ENCODE data around the gene ZNF292.
"Not testable (repeated sequence)": the region's sequence is repeated elsewhere in the genome, so short reads cannot be mapped to it uniquely, and the experiment has no call there.

The ZNF292 gene

DNA sequence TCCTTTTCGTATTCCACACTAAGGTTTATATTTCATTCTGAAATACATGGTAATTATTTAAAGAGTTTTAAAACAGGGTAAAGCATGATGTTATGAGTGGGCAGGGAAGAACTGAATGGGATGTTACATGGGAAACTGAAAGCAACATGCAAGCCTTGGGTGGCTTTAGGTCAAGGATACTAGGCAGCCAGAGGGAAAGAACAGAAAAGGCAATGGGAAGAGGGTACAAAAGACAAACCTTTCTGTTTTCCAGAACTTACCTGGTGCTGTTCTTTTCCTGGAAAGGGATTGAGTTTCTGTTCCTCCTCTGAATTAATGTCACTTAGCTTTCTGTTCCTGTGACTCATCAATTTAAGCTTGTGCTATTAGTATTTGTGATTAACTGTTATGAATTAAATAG is 95.9 kb downstream of the ZNF292 start:
- intact Hi-C loops (cut with DNase I), result loop anchor here (10.0 kb wide), 1 partner anchor 1914 kb away; no protein-coding TSS in a partner anchor
- no peak for DNase-seq

- intact Hi-C loops (cut with DNase I), result loop anchor here (10.0 kb wide), 1 partner anchor 1913 kb away; no protein-coding TSS in a partner anchor
- no peak for DNase-seq
Measured at GRCh38 chr6:87251725-87252124, 96.4 kb downstream of the ZNF292 start.

DNA sequence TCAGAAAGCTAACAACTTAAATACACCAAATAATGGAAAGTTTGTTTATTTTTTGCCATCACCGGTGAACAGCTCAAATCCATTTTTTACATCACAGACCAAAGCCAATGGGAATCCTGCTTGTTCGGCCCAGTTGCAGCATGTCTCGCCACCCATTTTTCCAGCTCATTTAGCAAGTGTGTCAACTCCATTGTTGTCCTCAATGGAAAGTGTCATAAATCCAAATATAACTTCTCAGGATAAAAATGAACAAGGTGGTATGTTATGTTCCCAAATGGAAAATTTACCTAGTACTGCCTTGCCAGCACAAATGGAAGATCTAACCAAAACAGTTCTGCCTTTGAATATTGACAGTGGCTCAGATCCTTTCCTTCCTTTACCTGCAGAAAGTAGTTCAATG is 101.7 kb downstream of the ZNF292 start:
- DNase-seq, result no peak
- intact Hi-C loops (cut with DNase I), result loop anchor here (10.0 kb wide), 1 partner anchor 1908 kb away; no protein-coding TSS in a partner anchor

GRCh38 chr6:87257565-87257964 is 102.2 kb downstream of the ZNF292 start:
- intact Hi-C loops (cut with DNase I), result loop anchor here (10.0 kb wide), 1 partner anchor 1907 kb away; no protein-coding TSS in a partner anchor
- no peak for DNase-seq

GRCh38 chr6:87257975-87258374 is 102.6 kb downstream of the ZNF292 start:
- intact Hi-C loops (cut with DNase I), result loop anchor here (10.0 kb wide), 1 partner anchor 1907 kb away; no protein-coding TSS in a partner anchor
- no peak for DNase-seq

DNA sequence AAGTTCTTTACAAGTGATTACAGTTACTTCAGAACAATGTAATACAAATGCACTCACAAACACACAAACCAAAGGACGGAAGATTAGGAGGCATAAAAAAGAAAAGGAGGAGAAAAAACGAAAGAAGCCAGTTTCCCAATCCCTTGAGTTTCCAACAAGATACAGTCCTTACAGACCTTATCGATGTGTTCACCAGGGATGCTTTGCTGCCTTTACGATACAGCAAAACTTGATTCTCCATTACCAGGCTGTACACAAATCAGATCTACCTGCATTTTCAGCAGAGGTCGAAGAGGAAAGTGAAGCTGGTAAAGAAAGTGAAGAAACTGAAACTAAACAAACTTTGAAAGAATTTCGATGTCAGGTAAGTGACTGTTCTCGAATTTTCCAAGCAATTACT is 104.4 kb downstream of the ZNF292 start:
- intact Hi-C loops (cut with DNase I), result loop anchor here (10.0 kb wide), 1 partner anchor 1905 kb away; no protein-coding TSS in a partner anchor

DNA sequence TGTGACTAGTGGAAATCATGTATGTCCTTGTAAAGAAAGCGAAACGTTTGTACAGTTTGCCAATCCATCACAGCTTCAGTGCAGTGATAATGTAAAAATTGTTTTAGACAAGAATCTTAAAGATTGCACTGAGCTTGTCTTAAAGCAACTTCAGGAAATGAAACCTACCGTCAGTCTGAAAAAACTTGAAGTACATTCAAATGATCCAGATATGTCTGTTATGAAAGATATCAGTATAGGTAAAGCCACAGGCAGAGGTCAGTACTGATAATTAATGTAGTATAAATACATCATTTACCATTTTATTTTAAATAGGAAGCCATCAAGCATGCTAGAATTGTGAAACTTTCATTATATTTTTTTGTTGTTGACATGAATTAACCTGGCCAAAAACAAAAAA is 106.2 kb downstream of the ZNF292 start:
- intact Hi-C loops (cut with DNase I), result no loop called here
- DNase-seq, result no peak

More for the DNA sequence above, 104.4 kb downstream of the ZNF292 start:
- DNase-seq, result no peak

- DNase-seq, result no peak
- intact Hi-C loops (cut with DNase I), result no loop called here
Measured at GRCh38 chr6:87264481-87264880, 109.1 kb downstream of the ZNF292 start.

DNA sequence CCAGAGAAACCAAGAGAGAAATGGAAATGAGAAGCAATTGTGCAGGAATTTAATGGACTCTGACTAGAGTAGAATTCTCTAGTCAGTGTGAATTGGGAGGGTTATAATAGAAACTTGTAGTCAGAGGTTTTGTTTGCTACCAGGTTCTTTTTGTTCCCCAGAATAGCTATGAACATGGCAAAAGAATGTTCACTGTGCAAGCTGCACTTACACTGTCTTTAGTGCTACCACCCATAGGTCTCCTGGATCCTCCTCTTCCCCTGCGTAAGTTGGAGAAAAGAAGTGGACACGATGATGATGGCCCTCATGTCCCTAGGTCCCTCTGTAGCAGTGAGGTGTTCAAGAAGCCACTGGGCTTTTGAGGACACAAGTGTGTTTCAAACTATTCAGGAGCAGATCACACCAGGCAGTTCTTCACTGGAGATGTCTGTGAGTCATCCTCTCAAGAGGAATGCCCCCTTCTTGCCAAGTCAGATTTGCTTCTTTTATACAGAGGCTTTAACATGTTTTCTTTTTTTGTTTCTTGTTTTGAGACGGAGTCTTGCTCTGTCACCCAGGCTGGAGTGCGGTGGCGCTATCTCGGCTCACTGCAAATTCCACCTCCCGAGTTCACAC is 119.4 kb downstream of the ZNF292 start:
- DNase-seq, result no peak
- intact Hi-C loops (cut with DNase I), result no loop called here

- intact Hi-C loops (cut with DNase I), result no loop called here
- no peak for DNase-seq
Measured at GRCh38 chr6:87276624-87277023, 121.3 kb downstream of the ZNF292 start.

- intact Hi-C loops (cut with DNase I), result no loop called here
- DNase-seq, result no peak
Measured at GRCh38 chr6:87277123-87277522, 121.8 kb downstream of the ZNF292 start.

DNA sequence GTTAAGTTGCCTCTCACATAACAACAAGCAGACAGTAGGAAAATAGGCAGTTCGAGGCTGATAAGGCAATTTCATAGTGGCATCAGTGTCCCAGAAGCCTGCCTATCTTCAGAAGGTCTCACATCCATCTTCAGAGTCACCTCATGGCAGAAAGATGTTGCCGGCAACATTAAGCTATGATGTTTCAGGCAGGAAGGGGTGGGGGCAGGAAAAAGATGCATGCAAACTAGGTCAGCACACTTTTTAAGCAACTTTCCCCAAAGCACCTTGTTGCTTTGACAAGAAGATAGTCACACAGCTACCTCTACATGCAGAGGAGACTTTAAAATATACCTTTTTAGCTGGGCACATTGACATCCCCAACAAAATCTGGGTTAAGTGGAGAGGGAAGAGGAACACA is 123.8 kb downstream of the ZNF292 start:
- intact Hi-C loops (cut with DNase I), result no loop called here

DNA sequence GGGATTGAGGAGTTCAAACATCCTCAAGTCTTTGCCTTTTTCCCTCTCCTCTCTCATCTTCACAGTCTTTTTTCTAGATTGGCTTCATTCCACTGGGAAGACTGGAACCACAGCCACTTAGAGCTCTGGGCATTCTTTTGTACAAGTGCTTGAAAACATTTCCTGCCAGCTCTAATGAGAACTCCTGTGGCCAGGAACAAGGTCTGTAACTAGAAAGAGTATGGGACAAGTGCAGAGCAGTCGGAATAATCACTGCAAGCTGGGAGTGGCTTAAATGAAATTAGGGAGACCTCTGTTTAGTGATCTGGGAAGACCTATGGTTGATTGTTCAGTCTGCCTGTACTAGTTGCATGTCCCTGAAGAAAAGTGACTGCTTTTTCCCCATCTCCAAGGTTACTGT is 126.1 kb downstream of the ZNF292 start:
- intact Hi-C loops (cut with DNase I), result no loop called here
- DNase-seq, result no peak

More for the DNA sequence above, 123.8 kb downstream of the ZNF292 start:
- no peak for DNase-seq

DNA sequence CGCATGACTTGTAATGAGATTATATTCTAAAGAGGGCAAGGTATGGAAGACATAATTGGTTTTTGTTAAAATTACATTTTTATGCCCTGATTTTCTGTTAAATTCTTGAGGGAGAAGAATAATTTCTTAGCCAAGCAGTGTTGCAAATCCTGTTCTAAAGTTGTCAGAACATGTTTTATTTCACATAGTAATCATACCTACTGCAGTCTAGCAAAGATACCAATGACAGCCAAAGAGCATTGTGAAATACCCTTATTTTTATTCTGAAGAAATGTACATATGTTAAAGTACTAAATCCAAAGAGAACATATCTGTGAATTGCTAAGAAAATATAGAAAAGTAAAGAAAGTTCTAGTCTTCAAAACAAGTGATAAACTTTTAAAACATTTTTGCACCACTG is 127.4 kb downstream of the ZNF292 start:
- intact Hi-C loops (cut with DNase I), result no loop called here
- no peak for DNase-seq

- DNase-seq, result no peak
- intact Hi-C loops (cut with DNase I), result no loop called here
Measured at GRCh38 chr6:87283461-87283860, 128.1 kb downstream of the ZNF292 start.

DNA sequence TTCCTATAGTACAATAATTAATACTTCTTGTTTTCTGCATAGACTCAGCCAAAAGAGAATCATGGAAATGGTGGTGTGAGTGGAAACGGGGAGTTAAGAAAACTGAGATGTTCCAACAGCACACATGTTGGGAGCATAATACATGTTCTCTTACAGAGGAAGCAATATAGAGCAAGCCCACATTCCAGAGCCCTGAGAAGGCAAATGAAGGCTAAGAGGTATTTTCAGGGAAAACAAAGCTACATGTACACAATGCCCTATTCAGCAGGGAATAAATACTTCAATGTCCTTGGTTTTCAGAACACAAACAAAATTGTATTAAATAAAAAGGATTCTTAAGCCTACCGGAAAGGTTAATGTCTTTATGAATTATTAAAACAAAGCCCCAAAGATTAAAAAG is 131.9 kb downstream of the ZNF292 start:
- DNase-seq, result no peak
- intact Hi-C loops (cut with DNase I), result no loop called here

- intact Hi-C loops (cut with DNase I), result no loop called here
- DNase-seq, result no peak
Measured at GRCh38 chr6:87289571-87289970, 134.2 kb downstream of the ZNF292 start.

DNA sequence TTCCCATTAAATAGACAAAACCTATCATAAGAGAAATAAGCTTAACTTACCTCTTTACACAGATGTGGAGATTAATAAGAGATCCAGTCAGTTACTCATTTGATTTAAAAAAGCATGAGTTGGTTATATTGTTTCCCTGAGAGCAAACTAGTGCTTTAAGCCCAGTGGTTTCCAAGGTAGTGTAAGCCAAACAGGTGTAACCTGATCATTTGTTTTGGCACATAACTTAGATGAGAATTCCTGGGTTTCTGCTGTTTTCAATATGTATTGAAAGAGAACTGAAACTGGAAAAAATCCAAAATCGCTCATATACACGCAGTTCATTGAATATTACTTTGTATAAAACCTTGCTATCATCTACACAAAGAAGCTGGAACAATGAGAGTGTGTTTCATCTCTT is 136.5 kb downstream of the ZNF292 start:
- DNase-seq, result no peak
- intact Hi-C loops (cut with DNase I), result no loop called here

DNA sequence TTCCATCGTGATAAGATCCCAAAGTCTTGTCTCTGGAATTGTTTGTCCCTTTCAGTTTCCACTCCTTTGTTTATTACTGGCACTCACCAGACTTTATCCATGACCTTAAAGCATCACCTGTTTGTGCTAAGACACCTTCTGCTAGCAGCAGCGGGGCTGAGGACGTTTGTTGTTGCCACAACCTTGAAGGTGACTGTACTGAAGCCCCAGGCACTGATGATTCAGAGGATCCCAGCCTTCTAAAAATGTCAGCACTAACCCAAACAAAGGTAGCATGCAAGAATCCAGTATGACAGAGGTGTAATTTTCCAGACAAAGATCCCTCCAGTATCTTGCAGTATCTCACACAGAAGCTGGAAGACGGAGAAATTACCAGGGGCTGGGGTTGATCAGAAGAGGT is 138.2 kb downstream of the ZNF292 start:
- no peak for DNase-seq

GRCh38 chr6:87297119-87297518 is 141.8 kb downstream of the ZNF292 start:
- no peak for DNase-seq
- intact Hi-C loops (cut with DNase I), result no loop called here

More for the DNA sequence above, 138.2 kb downstream of the ZNF292 start:
- intact Hi-C loops (cut with DNase I), result no loop called here

DNA sequence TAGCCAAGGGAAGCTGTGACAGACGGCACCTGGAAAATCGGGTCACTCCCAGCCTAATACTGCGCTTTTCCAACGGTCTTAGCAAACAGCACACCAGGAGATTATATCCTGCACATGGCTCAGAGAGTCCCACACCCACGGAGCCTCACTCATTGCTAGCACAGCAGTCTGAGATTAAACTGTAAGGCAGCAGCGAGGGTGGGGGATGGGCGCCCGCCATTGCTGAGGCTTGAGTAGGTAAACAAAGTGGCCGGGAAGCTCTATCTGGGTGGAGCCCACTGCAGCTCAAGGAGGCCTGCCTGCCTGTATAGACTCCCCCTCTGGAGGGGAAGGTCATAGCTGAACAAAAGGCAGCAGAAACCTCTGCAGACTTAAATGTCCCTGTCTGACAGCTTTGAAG is 145.9 kb downstream of the ZNF292 start:
- intact Hi-C loops (cut with DNase I); DNase-seq: not testable (repeated sequence)

Measured in head of caudate nucleus (tissue), 42 donors.